Heart right ventricle (tissue), 16 donors: ENCODE results near the gene RAB14. TPM values are rescaled to one million over a fixed set of nuclear protein-coding genes. Genes with fewer than 3 reads are reported as not detected.

Experiments used
- ATAC-seq, 8 donors: fragments of 200-7000 bp; cut with Tn5 transposase; one replicate each; pipeline ENCODE4 v1.9.1; 2020; ENCODE audit warnings: mild to moderate bottlenecking in 8 of 8, moderate library complexity in 8 of 8, moderate number of reproducible peaks in 1 of 8
- DNase-seq, 2 donors: peaks; one replicate each; pipeline ENCODE4 v3.0.0-alpha.2; 2020
- H3K27ac ChIP-seq, 10 donors: fragments of 200-600 bp; sonication (generic) in 2 of 10; one replicate each; pipeline versions ENCODE4 v1.5.0 to v1.8.0; 2020 to 2022; ENCODE audit warnings: mild to moderate bottlenecking in 3 of 10
- H3K27me3 ChIP-seq, 7 donors: fragments of 200-600 bp; one replicate each; pipeline ENCODE4 v1.8.0; 2021 to 2022; ENCODE audit warnings: mild to moderate bottlenecking in 2 of 7
- H3K36me3 ChIP-seq, 9 donors: fragments of 200-600 bp; sonication (generic) in 1 of 9; one replicate each; pipeline versions ENCODE4 v1.5.0 to v1.8.0; 2020 to 2022; ENCODE audit warnings: mild to moderate bottlenecking in 2 of 9
- H3K4me1 ChIP-seq, 9 donors: fragments of 200-600 bp; sonication (generic) in 1 of 9; one replicate each; pipeline versions ENCODE4 v1.5.0 to v1.8.0; 2020 to 2022; ENCODE audit warnings: mild to moderate bottlenecking in 4 of 9
- H3K4me3 ChIP-seq, 10 donors: fragments of 200-600 bp; sonication (generic) in 2 of 10; one replicate each; pipeline versions ENCODE4 v1.5.0 to v1.8.0; 2020 to 2022; ENCODE audit warnings: mild to moderate bottlenecking in 7 of 10, moderate library complexity in 2 of 10
- H3K9me3 ChIP-seq, 11 donors: fragments of 200-600 bp in 10 of 11; sonication (generic) in 2 of 11; one replicate each; pipeline versions ENCODE4 v1.5.0 to v1.8.0; 2013 to 2022; ENCODE audit warnings: mild to moderate bottlenecking in 2 of 11, control low read depth in 1 of 11, moderate library complexity in 1 of 11
- CTCF ChIP-seq, 9 donors: fragments of 200-600 bp; sonication (generic) in 2 of 9; IDR thresholded peaks; one replicate each; pipeline versions ENCODE4 v1.5.0 to v1.8.0; 2021 to 2022; ENCODE audit warnings: antibody characterized with exemption in 9 of 9, mild to moderate bottlenecking in 5 of 9, moderate library complexity in 1 of 9
- WGBS, 2 donors: extraction: QIAGEN DNeasy Blood & Tissue Kit; methylation state at CpG; one replicate each; pipeline ENCODE4 v1.1.7; 2013; ENCODE audit warnings: inconsistent platforms in 1 of 2; 5-methylcytosine and 5-hydroxymethylcytosine counted together
- intact Hi-C, 10 donors: fragments of 100-400 bp; cut with DNase I; formaldehyde crosslinking; loops; one replicate each; pipeline versions ENCODE4 v1.11.1 to v1.14.2; 2022
- polyA plus RNA-seq, 2 donors: library from polyadenylated mRNA; stranded (reverse); fragments of 200-250 nt; gene quantifications; one replicate each; pipeline ENCODE4 v1.2.3, GENCODE V29; 2013
- total RNA-seq, 10 donors: library from RNA; stranded (reverse); fragmentation: NEBNext Ultra II Directional in 3 of 10; extraction: Animal tissue kit (Norgen Biotek cat#: 25700) in 3 of 10; gene quantifications; one replicate each; pipeline versions ENCODE4 v1.2.1 to v1.2.4, GENCODE V29; 2021 to 2023
- donor health status: Arrhythmogenic right ventricular cardiomyopathy.
- donor health status: ischemic (EF 13 %, LVEDD 7.1; RV severe dilation, severe dysfunction).
- donor health status: healthy with polysubstance abuse.
- donor health status: DM: no; HTN: yes; CAD: no.
- donor health status: DM: no; HTN: no; CAD: no.
- donor health status: ischemic (EF 25% LVEDD 6.9; RV normal size, moderate dysfunction).
- donor health status: ischemic (EF 25% LVEDD 5.7; RV mildly dilated, moderate dysfunction).
- donor health status: healthy.
- donor health status: DM: yes; HTN: yes; CAD: no.
- donor health status: Ischemic cardiomyopathy.
- donor health status: ischemic (EF 35%, LVEDD 5.7; RV mildly dilated, moderate dysfunction).
- donor health status: nonischemic (EF 11% LVEDD 7.7; RV severe dilation, severe dysfunction).
- donor health status: DM: yes; HTN: yes; CAD: no.
- donor health status: PGD.
- donor health status: ischemic (EF 29% LVEDD 5.4; RV normal size, mild dysfunction).
- donor health status: nonischemic (EF 23%, LVEDD 6.1; RV moderate dilation, normal function).

Gene RAB14
- total and polyA plus RNA-seq, 12 donors, result 17.6 to 60.7 (median 51.5) TPM

GRCh38 chr9:121233906-121234831 is 32.5 kb upstream of the RAB14 start:
- no peak for DNase-seq
- no peak for TF ChIP-seq CTCF (IDR thresholded peaks at IDR 0.05)
- H3K4me1 ChIP-seq, result peaks cover 0 to 17% (median 0%) of the 10 kb centered on the region in 9 donors
- intact Hi-C loops, result loop anchor here in 1 of 10 donors (5.0 kb wide), 1 partner anchor 83 kb away; no protein-coding TSS in a partner anchor
- no peaks in the 10 kb centered on the region for H3K27me3 ChIP-seq
- no peak overlapping the region for H3K27ac ChIP-seq
- 84% methylated on average over 11 of the region's 11 CpGs for WGBS, 2 donors
- peaks cover 0 to 12% (median 0%) of the 10 kb centered on the region in 9 donors for H3K36me3 ChIP-seq
- no peak overlapping the region for H3K4me3 ChIP-seq
- peak in 1 of 8 donors; percentile 57 for ATAC-seq
- H3K9me3 ChIP-seq, result no peaks in the 10 kb centered on the region

GRCh38 chr9:121232251-121232650 is 30.6 kb upstream of the RAB14 start:
- intact Hi-C loops, result loop anchor here in 1 of 10 donors (5.0 kb wide), 1 partner anchor 85 kb away; no protein-coding TSS in a partner anchor
- peaks cover 0 to 12% (median 0%) of the 10 kb centered on the region in 9 donors for H3K36me3 ChIP-seq
- no peak overlapping the region for H3K27ac ChIP-seq
- H3K9me3 ChIP-seq, result no peaks in the 10 kb centered on the region
- no peak overlapping the region for H3K4me3 ChIP-seq
- ATAC-seq, result no peak
- H3K4me1 ChIP-seq, result peaks cover 0 to 17% (median 0%) of the 10 kb centered on the region in 9 donors
- whole genome bisulfite sequencing, 2 donors, result 97 to 98% methylated on average over 4 of the region's 4 CpGs
- H3K27me3 ChIP-seq, result no peaks in the 10 kb centered on the region
- no peak for DNase-seq
- no peak for TF ChIP-seq CTCF (IDR thresholded peaks at IDR 0.05)

GRCh38 chr9:121230256-121230655 is 28.6 kb upstream of the RAB14 start:
- Histone ChIP-seq H3K4me3 (no peak overlapping the region), H3K27ac (no peak overlapping the region), H3K27me3 (no peaks in the 10 kb centered on the region), H3K4me1 (peaks cover 0 to 17% (median 0%) of the 10 kb centered on the region in 9 donors), H3K9me3 (no peaks in the 10 kb centered on the region), H3K36me3 (peaks cover 0 to 12% (median 0%) of the 10 kb centered on the region in 9 donors)
- no peak for DNase-seq
- no peak for ATAC-seq
- intact Hi-C loops, result loop anchor here in 1 of 10 donors (5.0 kb wide), 1 partner anchor 87 kb away; no protein-coding TSS in a partner anchor
- TF ChIP-seq CTCF (IDR thresholded peaks at IDR 0.05), result no peak
- WGBS, 2 donors, result 91 to 93% methylated on average over 5 of the region's 5 CpGs

- DNase-seq, result no peak
- intact Hi-C loops, result loop anchor here in 3 of 10 donors (5.0 to 10.0 kb wide), 3 partner anchors 34 to 47 kb away; partner anchors contain the start of gene GSN (in 1 of the 3)
- H3K27me3 ChIP-seq, result no peaks in the 10 kb centered on the region
- ATAC-seq, result no peak
- H3K36me3 ChIP-seq, result peaks cover 0 to 12% (median 0%) of the 10 kb centered on the region in 9 donors
- no peak overlapping the region for H3K27ac ChIP-seq
- peaks cover 0 to 1% (median 0%) of the 10 kb centered on the region in 9 donors for H3K4me1 ChIP-seq
- H3K4me3 ChIP-seq, result no peak overlapping the region
- no peaks in the 10 kb centered on the region for H3K9me3 ChIP-seq
- no peak for TF ChIP-seq CTCF (IDR thresholded peaks at IDR 0.05)
- WGBS, 2 donors, result 73 to 74% methylated on average over 4 of the region's 4 CpGs
Observed at GRCh38 chr9:121227862-121228261, 26.2 kb upstream of the RAB14 start.
